K562 (cell line): Measurements from ENCODE around the gene NLRP5. TPM values are rescaled to one million over a fixed set of nuclear protein-coding genes. Genes with fewer than 3 reads are reported as not detected.

ENCODE experiments used
- ATAC-seq: fragments of 200-7000 bp; cut with Tn5 transposase; 3 replicates; pipeline ENCODE4 v1.9.1; 2020; ENCODE audit warnings: moderate library complexity
- BruUV-seq: library from RNA; stranded (reverse); fragments of 400-500 nt; replicated peaks from 2 replicates; lab custom pipeline; 2021; lab: Mats Ljungman, UMichigan
- CTCF ChIA-PET: fragments of 300-600 bp; formaldehyde crosslinking; extraction: SDS; loops from one replicate; lab custom pipeline; 2021; ENCODE audit warnings: low intra/inter-chr PET ratio; lab: Yijun Ruan, JAX
- POLR2A ChIA-PET: fragments of 300-600, 350-650 bp; sonication (Branson Sonifier 250); formaldehyde crosslinking; extraction: SDS; loops from one replicate; lab custom pipeline; 2021; ENCODE audit warnings: antibody characterized with exemption, inconsistent platforms; lab: Yijun Ruan, JAX
- DNase-seq, 4 experiments: peaks; one replicate each; pipeline versions ENCODE4 v3.0.0 to v3.0.0-alpha.2; 2011 to 2018; ENCODE audit warnings: low spot score in 3 of 4, mixed read lengths in 3 of 4; ENCODE audit errors: extremely low read depth in 1 of 4
- FAIRE-seq: peaks from 2 replicates; lab custom pipeline; 2011; peaks lifted over from hg19 to GRCh38; lab: Jason Lieb, UNC
- H2AFZ ChIP-seq: 2 replicates; pipeline ENCODE4 v1.6.0; 2011; ENCODE audit warnings: low read depth, low read length, control low read depth, inconsistent platforms
- H3K27ac ChIP-seq: fragments of 200-600 bp; 3 replicates; pipeline ENCODE4 v1.8.0; 2011; ENCODE audit warnings: low read depth, mild to moderate bottlenecking, control low read depth, inconsistent platforms, low read length, moderate library complexity, mixed read lengths; ENCODE audit errors: extremely low read depth
- H3K27me3 ChIP-seq, 2 experiments: fragments of 300-600 bp in 1 of 2; 2 replicates in 1 of 2; 3 replicates in 1 of 2; pipeline versions ENCODE4 v1.6.0 to v1.8.0; 2011; ENCODE audit warnings: inconsistent platforms in 2 of 2, low read length in 2 of 2, mild to moderate bottlenecking in 1 of 2, mixed read lengths in 1 of 2, moderate library complexity in 1 of 2; ENCODE audit not compliant: control insufficient read depth in 2 of 2, insufficient read depth in 2 of 2
- H3K36me3 ChIP-seq: fragments of 300-600 bp; 3 replicates; pipeline ENCODE4 v1.8.0; 2011; ENCODE audit warnings: mild to moderate bottlenecking, low read length, inconsistent platforms; ENCODE audit not compliant: control insufficient read depth, insufficient read depth
- H3K4me1 ChIP-seq, 2 experiments: fragments of 200-600 bp in 1 of 2; replicated peaks in 1 of 2; 2 replicates in 1 of 2; 3 replicates in 1 of 2; pipeline versions ENCODE4 v1.5.1 to v1.8.0; 2011; ENCODE audit warnings: inconsistent platforms in 2 of 2, low read length in 2 of 2, mild to moderate bottlenecking in 1 of 2, mixed read lengths in 1 of 2, moderate library complexity in 1 of 2; ENCODE audit not compliant: control insufficient read depth in 2 of 2, insufficient read depth in 2 of 2
- H3K4me2 ChIP-seq: 2 replicates; pipeline ENCODE4 v1.6.1; 2011; ENCODE audit warnings: low read length, control low read depth, inconsistent platforms, mixed read lengths; ENCODE audit not compliant: insufficient read depth
- H3K4me3 ChIP-seq: fragments of 200-600 bp; sonication (generic), shearing (Covaris generic); 2 replicates; pipeline ENCODE4 v1.5.1; 2016; ENCODE audit warnings: control low read depth, inconsistent platforms
- H3K79me2 ChIP-seq: fragments of 200-600 bp; 3 replicates; pipeline ENCODE4 v1.8.0; 2011; ENCODE audit warnings: low read length, inconsistent platforms; ENCODE audit not compliant: control insufficient read depth, insufficient read depth
- H3K9ac ChIP-seq, 2 experiments: 2 replicates each; pipeline versions ENCODE4 v1.6.0 to v1.6.1; 2011; ENCODE audit warnings: low read depth in 2 of 2, low read length in 2 of 2, control low read depth in 1 of 2, inconsistent platforms in 1 of 2, mild to moderate bottlenecking in 1 of 2, mixed read lengths in 1 of 2; ENCODE audit not compliant: insufficient read depth in 1 of 2
- H3K9me1 ChIP-seq: one replicate; pipeline ENCODE4 v1.6.0; 2011; ENCODE audit warnings: inconsistent platforms, mild to moderate bottlenecking, low read length, moderate library complexity; ENCODE audit not compliant: control insufficient read depth, insufficient read depth
- H3K9me3 ChIP-seq: replicated peaks from 2 replicates; pipeline ENCODE4 v1.5.1; 2011; ENCODE audit warnings: low read depth, low read length, inconsistent platforms; ENCODE audit not compliant: control insufficient read depth, insufficient read depth
- H4K20me1 ChIP-seq: replicated peaks from 2 replicates; pipeline ENCODE4 v1.6.1; 2011; ENCODE audit warnings: low read length, inconsistent platforms, mixed read lengths; ENCODE audit not compliant: control insufficient read depth, insufficient read depth
- BHLHE40 ChIP-seq: IDR thresholded peaks from 2 replicates; pipeline ENCODE4 v1.6.1; 2011; ENCODE audit warnings: low read length, improper control_type of control experiment
- CREB1 ChIP-seq, 2 experiments: sonication (generic) in 1 of 2; formaldehyde crosslinking in 1 of 2; IDR thresholded peaks; 2 replicates each; pipeline versions ENCODE4 v1.6.1 to v1.8.0; 2012 to 2022; ENCODE audit warnings: inconsistent platforms in 1 of 2, mild to moderate bottlenecking in 1 of 2, missing genetic modification reagents in 1 of 2, moderate library complexity in 1 of 2
- HOXB6 ChIP-seq: fragments of 250-450 bp; sonication (Bioruptor Pico); IDR thresholded peaks from 2 replicates; pipeline ENCODE4 v1.5.1; 2022; ENCODE audit warnings: mild to moderate bottlenecking, borderline replicate concordance
- MCM5 ChIP-seq: fragments of 450-650 bp; IDR thresholded peaks from 2 replicates; pipeline ENCODE4 v1.6.1; 2016; ENCODE audit warnings: low read depth
- MEIS2 ChIP-seq: fragments of 450-650 bp; IDR thresholded peaks from 2 replicates; pipeline ENCODE4 v1.6.1; 2014; ENCODE audit warnings: mild to moderate bottlenecking; ENCODE audit not compliant: partially characterized antibody
- MXI1 ChIP-seq: IDR thresholded peaks from 2 replicates; pipeline ENCODE4 v1.6.1; 2011; ENCODE audit warnings: low read depth, mild to moderate bottlenecking, improper control_type of control experiment, low read length
- NR2F6 ChIP-seq: fragments of 450-650 bp; formaldehyde crosslinking; IDR thresholded peaks from 2 replicates; pipeline ENCODE4 v1.4.0; 2020; ENCODE audit warnings: mild to moderate bottlenecking
- SMARCC2 ChIP-seq: fragments of 450-650 bp; IDR thresholded peaks from 2 replicates; pipeline ENCODE4 v1.6.1; 2017; ENCODE audit warnings: antibody characterized with exemption, moderate library complexity, mild to moderate bottlenecking, low read depth
- SRSF3 ChIP-seq: fragments of 200-400 bp; formaldehyde crosslinking; IDR thresholded peaks from 2 replicates; pipeline ENCODE4 v1.6.1; 2016; ENCODE audit warnings: mild to moderate bottlenecking, low read length, moderate library complexity; ENCODE audit not compliant: insufficient read depth
- ZBTB7A ChIP-seq: IDR thresholded peaks from 2 replicates; pipeline ENCODE4 v1.6.1; 2011; ENCODE audit warnings: low read depth, mild to moderate bottlenecking, low read length, moderate library complexity, borderline replicate concordance; ENCODE audit not compliant: control insufficient read depth
- ZFP30 ChIP-seq: fragments of 250-450 bp; sonication (Bioruptor Pico); IDR thresholded peaks from 2 replicates; pipeline ENCODE4 v1.8.0; 2022; ENCODE audit warnings: moderate library complexity, mild to moderate bottlenecking, inconsistent platforms, borderline replicate concordance
- ZKSCAN3 ChIP-seq: fragments of 250-450 bp; sonication (Bioruptor Pico); IDR thresholded peaks from 2 replicates; pipeline ENCODE4 v1.4.0; 2020
- ZNF398 ChIP-seq: fragments of 250-450 bp; sonication (Bioruptor Pico); IDR thresholded peaks from 2 replicates; pipeline ENCODE4 v1.8.0; 2021; ENCODE audit warnings: moderate library complexity, mild to moderate bottlenecking, inconsistent platforms
- WGBS: fragments of 100-300 bp; shearing (Covaris generic); methylation state at CpG from one replicate; pipeline ENCODE4 v1.1.6; 2016; ENCODE audit warnings: low coverage, mixed read lengths; ENCODE audit not compliant: insufficient coverage; ENCODE audit errors: missing lambda C conversion rate; 5-methylcytosine and 5-hydroxymethylcytosine counted together
- in situ Hi-C: fragments of 300-500 bp; cut with MboI; formaldehyde crosslinking; loops from 4 replicates; pipeline ENCODE4 v1.15.0; 2018; ENCODE audit warnings: inconsistent platforms, mixed read lengths
- intact Hi-C: fragments of 100-400 bp; cut with micrococcal nuclease; formaldehyde crosslinking; loops from 2 replicates; pipeline ENCODE4 v1.14.2; 2022
- polyA plus RNA-seq, 8 experiments: library from polyadenylated mRNA; depleted of rRNA in 4 of 8; stranded (reverse) in 5 of 8; unstranded in 3 of 8; fragments of >200 nt; fragmentation: Nextera tagmentation in 2 of 8; fragmentation: Illumina TruSeq in 1 of 8; extraction: Ambion mirVana in 2 of 8; extraction: Trizol in 1 of 8; gene quantifications; 2 replicates each; pipeline versions ENCODE4 v1.2.1 to v1.2.3, GENCODE V29; 2011 to 2014; ENCODE audit warnings: inconsistent platforms in 1 of 8, missing spikeins in 1 of 8
- total RNA-seq, 7 experiments: library from RNA; depleted of rRNA in 6 of 7; stranded (reverse); fragments of >200 nt in 6 of 7; fragmentation: Illumina TruSeq in 2 of 7; extraction: Trizol in 2 of 7; gene quantifications; 2 replicates each; pipeline versions ENCODE4 v1.2.1 to v1.2.3, GENCODE V29; 2011 to 2021; ENCODE audit warnings: low replicate concordance in 1 of 7
- TF ChIP-seq, protein P1 (sequence below): fragments of 250-450 bp; sonication (Bioruptor Pico); IDR thresholded peaks from 2 replicates; pipeline ENCODE4 v1.4.0; 2020; ENCODE audit warnings: mild to moderate bottlenecking, moderate library complexity
- TF ChIP-seq, protein P2 (sequence below): fragments of 450-650 bp; formaldehyde crosslinking; IDR thresholded peaks from 2 replicates; pipeline ENCODE4 v1.4.0; 2022; ENCODE audit warnings: missing genetic modification characterization
- TF ChIP-seq, protein P3 (sequence below): sonication (generic); formaldehyde crosslinking; IDR thresholded peaks from 2 replicates; pipeline ENCODE4 v1.8.1; 2023; ENCODE audit warnings: mild to moderate bottlenecking, missing genetic modification reagents

The NLRP5 gene
- total and polyA plus RNA-seq, 9 of the 15 experiments (the other 6 are each of a cell fraction or from before 2014, with no cell fraction given): 0.04 to 0.07 TPM; not detected in 7

DNA sequence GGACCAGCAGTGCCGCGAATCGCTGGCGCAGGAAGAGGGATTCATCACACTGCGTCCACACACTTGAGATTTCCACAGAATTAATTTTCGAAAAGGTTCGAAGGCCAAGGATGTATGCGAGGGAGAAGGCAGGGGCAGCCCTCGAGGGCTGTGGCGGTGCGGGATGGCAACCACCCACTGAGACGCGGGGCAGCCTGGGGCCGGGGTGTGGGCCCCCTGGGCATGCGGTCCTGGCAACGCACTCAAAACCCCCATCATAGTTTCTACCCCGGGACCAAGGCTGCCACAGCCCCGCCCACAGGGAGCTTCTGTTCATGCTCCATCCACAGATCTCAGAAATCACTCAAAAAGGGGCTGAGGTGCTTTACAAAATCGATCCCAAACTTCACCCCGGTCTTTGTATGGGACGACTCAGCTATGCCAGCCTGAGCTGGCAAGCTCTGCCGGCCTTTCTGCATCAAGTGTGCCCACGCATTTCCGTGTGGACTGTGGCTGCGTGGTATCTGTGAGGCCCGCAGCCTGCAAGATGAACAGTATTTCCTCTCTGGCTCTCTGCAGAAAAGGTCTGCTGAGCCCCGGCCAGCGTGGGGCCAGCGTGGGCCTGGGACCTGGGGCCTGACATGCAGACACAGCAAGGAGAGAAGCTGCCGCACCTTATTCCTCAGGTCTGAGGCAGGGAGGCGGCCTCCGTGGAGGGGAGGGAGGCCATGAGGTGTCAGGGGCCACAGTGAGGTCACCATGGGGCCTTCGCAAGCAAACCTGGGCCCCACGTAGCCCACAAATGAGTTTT is 115.4 kb downstream of the NLRP5 start:
- Histone ChIP-seq H3K4me1 (peaks cover 0 to 36% of the 10 kb centered on the region in 2 experiments; a peak in 1 of 5 replicates), H3K9me1 (no peaks in the 10 kb centered on the region)
- no peak for ATAC-seq
- TF ChIP-seq ZNF398 (CRISPR knock-in tag): no peak
- no peak for TF ChIP-seq NR2F6 (CRISPR knock-in tag)
- TF ChIP-seq, protein P1, sequence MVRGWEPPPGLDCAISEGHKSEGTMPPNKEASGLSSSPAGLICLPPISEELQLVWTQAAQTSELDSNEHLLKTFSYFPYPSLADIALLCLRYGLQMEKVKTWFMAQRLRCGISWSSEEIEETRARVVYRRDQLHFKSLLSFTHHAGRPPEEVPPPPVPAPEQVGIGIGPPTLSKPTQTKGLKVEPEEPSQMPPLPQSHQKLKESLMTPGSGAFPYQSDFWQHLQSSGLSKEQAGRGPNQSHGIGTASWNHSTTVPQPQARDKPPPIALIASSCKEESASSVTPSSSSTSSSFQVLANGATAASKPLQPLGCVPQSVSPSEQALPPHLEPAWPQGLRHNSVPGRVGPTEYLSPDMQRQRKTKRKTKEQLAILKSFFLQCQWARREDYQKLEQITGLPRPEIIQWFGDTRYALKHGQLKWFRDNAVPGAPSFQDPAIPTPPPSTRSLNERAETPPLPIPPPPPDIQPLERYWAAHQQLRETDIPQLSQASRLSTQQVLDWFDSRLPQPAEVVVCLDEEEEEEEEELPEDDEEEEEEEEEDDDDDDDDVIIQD (CRISPR knock-in tag): no peak
- TF ChIP-seq ZFP30 (CRISPR knock-in tag): no peak
- no peak for TF ChIP-seq ZKSCAN3 (CRISPR knock-in tag)
- TF ChIP-seq HOXB6 (CRISPR knock-in tag): no peak
- TF ChIP-seq SRSF3: no peak
- no peak for TF ChIP-seq ZBTB7A
- no peak for TF ChIP-seq SMARCC2
- no peak for TF ChIP-seq CREB1 (IDR thresholded peaks at IDR 0.05)
- TF ChIP-seq CREB1 (CRISPR knock-in tag; IDR thresholded peaks at IDR 0.05): no peak
- TF ChIP-seq, protein P2, sequence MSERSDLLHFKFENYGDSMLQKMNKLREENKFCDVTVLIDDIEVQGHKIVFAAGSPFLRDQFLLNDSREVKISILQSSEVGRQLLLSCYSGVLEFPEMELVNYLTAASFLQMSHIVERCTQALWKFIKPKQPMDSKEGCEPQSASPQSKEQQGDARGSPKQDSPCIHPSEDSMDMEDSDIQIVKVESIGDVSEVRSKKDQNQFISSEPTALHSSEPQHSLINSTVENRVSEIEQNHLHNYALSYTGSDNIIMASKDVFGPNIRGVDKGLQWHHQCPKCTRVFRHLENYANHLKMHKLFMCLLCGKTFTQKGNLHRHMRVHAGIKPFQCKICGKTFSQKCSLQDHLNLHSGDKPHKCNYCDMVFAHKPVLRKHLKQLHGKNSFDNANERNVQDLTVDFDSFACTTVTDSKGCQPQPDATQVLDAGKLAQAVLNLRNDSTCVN (CRISPR knock-in tag): no peak
- TF ChIP-seq, protein P3, sequence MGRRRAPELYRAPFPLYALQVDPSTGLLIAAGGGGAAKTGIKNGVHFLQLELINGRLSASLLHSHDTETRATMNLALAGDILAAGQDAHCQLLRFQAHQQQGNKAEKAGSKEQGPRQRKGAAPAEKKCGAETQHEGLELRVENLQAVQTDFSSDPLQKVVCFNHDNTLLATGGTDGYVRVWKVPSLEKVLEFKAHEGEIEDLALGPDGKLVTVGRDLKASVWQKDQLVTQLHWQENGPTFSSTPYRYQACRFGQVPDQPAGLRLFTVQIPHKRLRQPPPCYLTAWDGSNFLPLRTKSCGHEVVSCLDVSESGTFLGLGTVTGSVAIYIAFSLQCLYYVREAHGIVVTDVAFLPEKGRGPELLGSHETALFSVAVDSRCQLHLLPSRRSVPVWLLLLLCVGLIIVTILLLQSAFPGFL (CRISPR knock-in tag): no peak
- TF ChIP-seq MEIS2: no peak
- TF ChIP-seq BHLHE40: no peak
- TF ChIP-seq MXI1: no peak
- no peak for TF ChIP-seq MCM5
- TF ChIP-seq, all 486 proteins: peak for 0
- Histone ChIP-seq H3K9me3 (peaks cover 4% of the 10 kb centered on the region), H4K20me1 (no peaks in the 10 kb centered on the region), H3K9ac (no peak overlapping the region), H3K27me3 (no peaks in the 10 kb centered on the region), H3K36me3 (peaks cover 71% of the 10 kb centered on the region), H3K4me3 (no peak overlapping the region), H2AFZ (no peak overlapping the region), H3K79me2 (peaks cover 78% of the 10 kb centered on the region), H3K4me2 (no peak overlapping the region), H3K27ac (no peak overlapping the region)
- FAIRE-seq (no peak), DNase-seq (no peak)
- 98% methylated on average over 27 of the region's 34 CpGs for WGBS
- ChIA-PET CTCF (no interaction called here), POLR2A (no interaction called here)
- BruUV-seq: no TSS peak
- in situ Hi-C loops (no loop called here), intact Hi-C loops (no loop called here)
